IPS-18c (cell line): ENCODE results near the gene DPYSL5.

Experiments
- H3K4me3 ChIP-seq: 2 replicates; pipeline ENCODE4 v1.7.0; 2013; ENCODE audit warnings: low read depth, mild to moderate bottlenecking, low read length, moderate library complexity; ENCODE audit not compliant: insufficient read depth
- H3K9me3 ChIP-seq: one replicate; pipeline ENCODE4 v1.6.1; 2013; ENCODE audit warnings: mild to moderate bottlenecking, low read length, moderate library complexity; ENCODE audit not compliant: control insufficient read depth, insufficient read depth

Gene DPYSL5

GRCh38 chr2:26957534-26957933 is 109.6 kb downstream of the DPYSL5 start:
- H3K4me3 ChIP-seq = no peak overlapping the region
- no peaks in the 10 kb centered on the region for H3K9me3 ChIP-seq

DNA sequence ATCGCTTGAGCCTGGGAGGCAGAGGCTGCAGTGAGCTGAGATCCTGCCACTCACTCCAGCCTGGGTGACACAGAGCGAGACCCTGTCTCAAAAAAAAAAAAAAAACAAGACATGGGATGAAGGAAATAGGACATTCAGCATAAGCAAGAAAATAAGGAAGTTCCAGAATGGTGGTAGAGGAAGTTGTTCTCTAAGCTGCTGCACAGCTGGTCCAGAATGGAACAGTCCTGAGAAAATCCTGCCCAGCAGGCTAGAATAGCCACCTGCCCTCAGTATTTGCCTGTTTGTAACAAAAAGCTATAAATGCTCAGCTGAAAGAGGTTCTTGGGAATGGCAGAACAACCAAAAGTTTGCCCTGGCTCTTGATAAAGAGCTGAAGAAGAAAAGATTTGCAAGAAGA is 111.4 kb downstream of the DPYSL5 start:
- H3K9me3 ChIP-seq = no peaks in the 10 kb centered on the region

DNA sequence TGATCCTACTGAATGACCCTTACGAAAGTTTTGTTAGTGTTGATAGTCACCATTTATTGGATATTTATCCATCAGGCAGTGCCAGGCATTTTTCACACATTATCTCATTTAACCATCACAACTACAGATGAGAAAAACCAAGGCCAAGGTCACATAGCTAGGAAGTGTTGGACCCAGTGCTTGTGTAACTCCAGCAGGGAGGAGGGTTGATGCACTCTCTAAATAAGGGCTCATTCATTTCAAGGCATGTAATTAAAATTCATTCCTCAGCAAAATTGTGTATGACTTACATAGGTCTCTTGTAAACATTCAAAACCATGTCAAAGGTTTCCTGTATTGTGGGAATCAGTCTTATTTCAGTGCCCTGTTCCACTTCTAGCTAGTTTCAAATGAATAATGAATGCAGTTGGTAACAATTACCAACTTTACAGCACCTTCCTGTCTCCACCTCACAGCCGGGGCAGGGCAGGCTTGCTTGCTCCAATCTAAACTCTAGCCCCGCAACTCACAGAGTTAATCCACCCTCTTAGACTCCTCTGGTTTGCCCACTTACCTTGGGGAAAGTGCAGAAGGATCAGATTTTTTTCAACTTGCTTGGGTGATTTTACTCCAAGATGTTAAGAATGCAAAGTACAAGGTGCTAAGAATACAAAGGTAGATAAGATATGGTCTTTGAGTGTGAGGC is 116.7 kb downstream of the DPYSL5 start:
- no peaks in the 10 kb centered on the region for H3K9me3 ChIP-seq
- no peak overlapping the region for H3K4me3 ChIP-seq

More for the DNA sequence above, 111.4 kb downstream of the DPYSL5 start:
- no peak overlapping the region for H3K4me3 ChIP-seq

GRCh38 chr2:26968001-26968400 is 120.1 kb downstream of the DPYSL5 start:
- H3K4me3 ChIP-seq = no peak overlapping the region
- no peaks in the 10 kb centered on the region for H3K9me3 ChIP-seq

DNA sequence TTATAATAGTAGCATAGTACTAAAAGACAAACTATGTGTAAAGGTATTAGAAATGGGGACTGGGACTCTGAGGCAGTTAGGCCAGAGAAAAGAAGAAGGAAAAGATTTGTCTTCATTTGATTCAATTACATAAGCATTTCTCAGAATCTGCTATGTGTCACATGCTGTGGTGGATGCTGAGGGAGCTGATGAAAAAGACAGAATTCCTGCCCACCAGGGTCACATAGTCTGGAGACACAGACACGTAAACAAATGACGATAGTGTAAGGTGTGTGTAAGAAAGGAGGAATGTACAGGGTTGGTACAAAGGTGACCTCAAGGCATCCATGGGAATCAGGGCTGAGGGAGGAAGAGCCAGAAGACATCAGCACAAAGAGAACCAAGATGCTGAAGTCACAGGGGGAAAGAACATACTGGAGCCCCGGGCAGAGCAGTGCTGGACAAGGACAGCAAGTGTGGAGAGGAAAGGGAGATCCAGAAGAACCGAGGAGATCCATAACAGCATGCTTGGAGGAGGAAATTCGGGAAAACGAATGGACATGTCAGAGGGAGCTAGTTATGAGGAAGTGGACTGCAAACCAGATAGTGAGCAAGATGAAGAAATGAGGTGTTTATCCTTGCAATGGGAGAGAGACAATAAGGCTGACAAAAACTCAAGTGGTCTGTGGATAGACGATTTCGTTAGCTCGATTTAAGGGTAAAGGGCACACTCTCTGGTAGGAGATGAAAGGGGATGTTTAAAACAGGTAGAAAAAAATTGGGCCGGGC is 121.3 kb downstream of the DPYSL5 start:
- no peaks in the 10 kb centered on the region for H3K9me3 ChIP-seq
- H3K4me3 ChIP-seq = no peak overlapping the region

- H3K9me3 ChIP-seq = no peaks in the 10 kb centered on the region
- H3K4me3 ChIP-seq = peak within 1 kb of the TSS; percentile 77
Measured at GRCh38 chr2:26970244-26970927, 122.5 kb downstream of the DPYSL5 start, which contains the start of gene MAPRE3. Gene MAPRE3, plus strand, starts transcription at chr2:26970637. Its CDS starts 51,582 bp downstream, at chr2:27022219.

- Histone ChIP-seq H3K4me3 (peak overlapping the region; percentile 77), H3K9me3 (no peaks in the 10 kb centered on the region)
Measured at GRCh38 chr2:26970928-26971627, 123.1 kb downstream of the DPYSL5 start.

DNA sequence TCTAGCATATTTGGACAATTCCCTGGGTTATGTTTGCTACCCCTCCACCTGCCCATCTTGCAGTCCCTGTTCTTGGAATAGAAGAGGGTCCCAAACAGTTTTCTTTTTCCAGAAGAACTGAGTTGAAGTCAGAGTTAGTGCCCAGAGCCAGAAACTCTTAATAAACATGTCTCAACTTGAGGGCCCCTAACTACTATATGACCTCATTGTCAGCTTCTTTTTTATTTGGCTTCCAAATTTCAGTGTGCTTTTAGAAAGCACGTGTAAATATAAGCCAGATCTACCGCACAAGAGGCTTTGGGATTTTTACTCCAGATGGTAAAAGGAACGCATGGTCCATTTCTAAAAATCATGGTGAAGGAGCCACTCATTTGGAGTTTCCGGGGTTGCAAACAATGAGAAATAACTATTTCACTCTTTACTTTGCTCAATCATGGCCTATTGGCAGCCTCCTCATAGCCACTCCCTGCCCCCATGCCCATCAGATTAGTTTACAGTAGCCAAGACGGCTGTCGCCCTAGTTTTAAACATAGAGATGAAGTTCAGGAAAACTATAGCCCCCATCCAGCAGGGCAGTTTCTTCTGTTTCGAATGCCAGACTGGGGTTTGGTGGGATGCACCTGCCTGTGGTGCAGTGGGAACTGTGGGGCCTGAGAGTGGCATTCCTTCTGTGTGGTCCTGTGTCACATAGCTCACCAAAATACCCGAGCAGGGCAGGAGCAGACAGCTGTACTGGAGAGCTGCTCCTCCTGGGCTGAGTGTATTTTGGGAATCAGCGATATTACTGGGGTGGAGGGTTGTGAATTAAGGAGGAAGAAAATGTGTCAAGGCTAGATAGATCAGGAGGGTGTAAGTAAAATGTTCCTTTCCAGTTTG is 124.2 kb downstream of the DPYSL5 start:
- Histone ChIP-seq H3K4me3 (no peak overlapping the region), H3K9me3 (no peaks in the 10 kb centered on the region)

- Histone ChIP-seq H3K4me3 (no peak overlapping the region), H3K9me3 (no peaks in the 10 kb centered on the region)
Measured at GRCh38 chr2:26974352-26974751, 126.4 kb downstream of the DPYSL5 start.

- H3K4me3 ChIP-seq = no peak overlapping the region
Measured at GRCh38 chr2:26975102-26975501, 127.2 kb downstream of the DPYSL5 start.

DNA sequence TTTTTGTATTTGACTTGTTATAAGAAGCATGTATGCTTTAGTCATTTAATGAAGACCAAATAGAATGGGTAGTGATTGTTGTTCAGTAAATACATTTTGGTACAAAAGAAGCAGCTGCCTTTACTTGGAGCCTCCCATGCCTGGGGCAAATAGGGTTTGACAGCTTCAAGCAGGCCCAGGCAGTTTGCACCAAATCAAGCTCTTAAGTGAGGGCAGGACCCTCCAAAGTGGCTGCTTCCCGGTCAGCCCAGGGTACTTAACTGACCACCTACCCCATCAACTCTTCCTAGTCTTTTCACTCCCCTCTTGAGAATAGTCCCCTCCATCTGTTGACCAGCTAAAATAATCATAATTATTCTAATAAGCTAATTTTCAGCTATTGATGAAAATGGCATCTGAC is 127.7 kb downstream of the DPYSL5 start:
- H3K4me3 ChIP-seq = no peak overlapping the region
- no peaks in the 10 kb centered on the region for H3K9me3 ChIP-seq

More at GRCh38 chr2:26975102-26975501, 127.2 kb downstream of the DPYSL5 start:
- H3K9me3 ChIP-seq = no peaks in the 10 kb centered on the region

DNA sequence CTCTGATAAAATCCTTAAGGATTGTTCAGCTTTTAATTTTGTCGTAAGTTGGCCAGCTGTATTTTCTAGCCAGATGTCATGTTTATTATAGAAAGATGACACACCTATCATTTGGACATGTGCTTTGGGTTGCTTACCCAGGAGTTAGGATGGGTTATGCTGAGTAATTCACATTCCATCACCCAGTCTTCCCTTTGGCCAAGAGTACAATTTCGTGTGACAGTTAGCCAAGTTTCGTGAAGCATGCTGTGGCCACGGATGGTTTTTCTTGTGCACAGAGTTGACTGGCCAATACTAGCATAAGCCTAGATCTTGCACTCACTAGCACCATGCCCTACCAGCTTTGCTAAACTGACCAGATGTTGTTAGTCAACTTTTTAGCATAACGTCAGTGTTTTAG is 128.3 kb downstream of the DPYSL5 start:
- no peak overlapping the region for H3K4me3 ChIP-seq
- H3K9me3 ChIP-seq = no peaks in the 10 kb centered on the region

- H3K9me3 ChIP-seq = no peaks in the 10 kb centered on the region
- no peak overlapping the region for H3K4me3 ChIP-seq
Measured at GRCh38 chr2:26977012-26977411, 129.1 kb downstream of the DPYSL5 start.

DNA sequence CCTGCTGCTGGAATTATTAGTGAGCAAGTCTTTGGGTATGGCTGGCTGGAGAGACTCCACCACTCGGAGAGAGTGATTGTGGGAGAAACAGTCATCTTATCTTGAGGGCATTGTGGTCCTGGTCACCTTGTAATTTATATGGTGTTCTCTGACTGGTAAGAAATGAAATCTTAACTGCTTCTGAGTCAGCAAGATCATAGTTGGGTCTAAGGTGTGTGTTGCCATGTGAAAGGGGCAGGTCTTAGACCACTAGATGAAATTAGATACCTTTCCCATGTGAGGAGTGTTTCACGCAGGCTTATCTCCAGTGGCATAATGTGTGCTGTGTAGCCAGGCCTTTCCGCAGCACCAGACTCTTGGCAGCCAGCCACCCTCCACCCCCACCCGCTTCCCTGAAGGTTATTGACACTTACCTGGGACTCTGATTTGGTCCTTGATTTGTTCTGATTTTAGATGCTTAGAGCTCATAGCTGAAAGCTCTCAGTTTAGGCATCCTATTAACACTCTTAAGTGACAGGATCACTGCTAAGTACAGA is 130.2 kb downstream of the DPYSL5 start:
- Histone ChIP-seq H3K4me3 (no peak overlapping the region), H3K9me3 (no peaks in the 10 kb centered on the region)

- Histone ChIP-seq H3K4me3 (no peak overlapping the region), H3K9me3 (no peaks in the 10 kb centered on the region)
Measured at GRCh38 chr2:26979741-26980140, 131.8 kb downstream of the DPYSL5 start.

DNA sequence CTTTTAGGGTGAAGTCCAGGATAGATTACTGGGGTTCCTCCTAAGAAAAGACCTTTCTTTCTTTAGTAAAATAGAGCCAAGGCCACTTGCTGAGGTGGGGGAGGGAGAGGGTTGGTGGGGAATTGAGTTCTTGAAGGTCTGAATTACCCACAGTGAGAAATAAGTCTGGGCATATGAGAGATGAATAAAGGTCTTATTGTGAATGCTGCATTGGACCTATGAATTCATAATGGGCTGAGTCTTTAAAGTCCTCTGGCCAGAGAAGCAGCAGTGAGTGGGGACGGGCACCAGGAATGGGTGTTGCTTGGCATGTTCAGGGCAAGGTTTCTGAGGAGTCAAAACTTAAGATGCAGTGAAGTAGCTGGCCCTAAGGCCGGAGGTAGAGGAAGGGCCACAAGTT is 133.0 kb downstream of the DPYSL5 start:
- Histone ChIP-seq H3K4me3 (no peak overlapping the region), H3K9me3 (no peaks in the 10 kb centered on the region)
